OCI-LY7 (cell line): ENCODE results near the gene LRRC8C.

Experiments used
- CTCF ChIP-seq: fragments of 200-600 bp; sonication (generic); conservative IDR thresholded peaks from 2 replicates; pipeline ENCODE4 v1.5.1; 2014; ENCODE audit warnings: mild to moderate bottlenecking, antibody characterized with exemption, low read length, moderate library complexity, mixed read lengths
- EZH2phosphoT487 ChIP-seq: fragments of 200-600 bp; sonication (generic); IDR thresholded peaks from 2 replicates; pipeline ENCODE4 v1.6.1; 2018; ENCODE audit warnings: low read depth, borderline replicate concordance, mild to moderate bottlenecking, mixed run types, antibody characterized with exemption, low read length, moderate library complexity, mixed read lengths

DNA sequence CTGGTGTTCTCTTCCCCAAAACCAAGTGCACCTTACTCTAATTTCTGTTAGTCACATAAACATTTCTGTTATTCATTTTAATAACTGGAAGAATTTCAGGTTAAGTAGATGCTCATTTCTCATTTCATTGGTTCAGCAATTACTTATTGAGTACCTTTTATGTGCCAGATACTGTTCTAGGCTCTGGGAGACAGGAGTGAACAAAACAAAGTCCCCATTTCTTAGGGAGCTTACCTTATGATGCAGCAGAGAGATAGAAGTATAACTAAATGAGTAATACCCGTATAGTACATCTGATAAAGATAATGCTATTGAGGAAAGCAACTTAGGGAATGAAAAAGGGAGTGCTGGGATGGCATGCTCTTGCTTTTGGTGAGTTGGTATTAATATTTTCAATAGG is 33.7 kb downstream of the LRRC8C start:
- TF ChIP-seq CTCF: no peak
- no peak for TF ChIP-seq EZH2phosphoT487
